ENCODE measurements around the gene SEC23B.
A peak's percentile ranks its signal among the peaks of the same experiment; 100 is the strongest.
"Not testable (repeated sequence)": the region's sequence is repeated elsewhere in the genome, so short reads cannot be mapped to it uniquely, and the experiment has no call there.

SEC23B gene

DNA sequence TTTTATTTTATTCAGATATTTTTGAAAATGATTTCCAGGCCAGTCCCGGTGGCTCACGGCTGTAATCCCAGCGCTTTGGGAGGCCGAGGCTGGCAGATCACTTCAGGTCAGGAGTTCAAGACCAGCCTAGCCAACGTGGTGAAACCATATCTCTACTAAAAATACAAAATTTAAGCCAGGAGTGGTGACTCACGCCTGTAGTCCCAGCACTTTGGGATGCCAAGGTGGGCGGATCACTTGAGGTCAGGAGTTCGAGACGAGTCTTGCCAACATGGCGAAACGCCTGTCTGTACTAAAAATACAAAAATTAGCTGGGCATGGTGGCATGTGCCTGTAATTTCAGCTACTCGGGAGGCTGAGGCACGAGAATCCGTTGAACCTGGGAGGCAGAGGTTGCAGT is 19.0 kb downstream of the SEC23B start:
- DNase-seq, result not testable (repeated sequence)

GRCh38 chr20:18527339-18527738 is 19.6 kb downstream of the SEC23B start:
- no peak for DNase-seq

DNA sequence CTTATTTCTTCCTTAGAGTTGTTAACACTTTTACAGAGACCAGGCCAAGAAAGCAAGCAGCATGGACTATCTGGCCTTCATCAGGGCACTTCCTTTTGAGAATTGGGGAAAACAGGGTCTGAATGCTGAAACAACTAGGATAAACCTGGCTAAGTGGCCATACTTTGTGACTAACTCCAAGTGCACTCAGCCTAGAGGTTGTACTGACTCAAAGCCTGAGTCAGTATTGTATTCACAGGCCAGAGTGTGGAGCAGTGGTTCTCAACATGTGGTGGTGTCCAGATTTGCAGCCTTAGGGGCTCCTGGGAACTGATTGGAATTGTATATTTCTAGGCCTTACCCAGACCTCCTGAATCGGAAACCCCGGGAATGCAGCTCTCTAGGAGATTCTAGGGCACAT is 20.1 kb downstream of the SEC23B start:
- DNase-seq, result no peak

DNA sequence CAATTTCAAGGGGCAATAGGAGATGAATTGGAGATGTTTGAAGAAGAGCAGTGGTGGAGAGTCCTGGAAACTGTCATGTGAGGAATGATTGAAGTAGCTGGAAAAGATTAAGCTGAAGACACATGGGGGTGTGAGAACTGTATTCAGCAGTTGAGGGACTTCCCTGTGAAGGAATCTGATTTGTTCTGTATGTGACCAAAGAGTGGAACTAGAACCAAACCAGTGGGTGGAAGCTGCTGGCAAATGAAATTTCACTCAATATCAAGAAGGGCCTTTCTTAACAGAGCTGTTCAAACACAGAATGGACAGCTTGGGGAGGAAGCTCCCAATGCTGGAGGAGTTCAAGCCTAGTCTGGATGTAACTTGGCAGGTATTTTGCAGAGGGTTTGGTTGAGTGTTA is 21.3 kb downstream of the SEC23B start:
- no peak for DNase-seq

DNA sequence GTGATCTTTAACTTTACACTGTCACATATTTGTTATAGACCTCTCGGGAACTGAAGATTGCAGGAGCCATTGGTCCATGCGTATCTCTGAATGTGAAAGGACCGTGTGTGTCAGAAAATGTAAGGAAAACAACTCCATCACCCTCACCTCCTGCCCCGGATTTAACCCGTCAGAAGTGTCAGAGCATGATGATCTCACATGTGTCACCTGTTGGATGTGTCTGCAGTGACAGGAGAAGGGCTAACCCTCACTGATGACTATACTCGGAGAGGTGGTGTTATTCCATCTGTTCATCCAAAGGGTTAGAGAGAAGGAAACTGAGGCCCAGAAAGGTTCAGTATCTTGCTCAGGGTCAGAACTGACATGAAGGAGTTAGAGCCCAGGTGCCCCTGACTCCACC is 24.9 kb downstream of the SEC23B start:
- DNase-seq, result no peak

DNA sequence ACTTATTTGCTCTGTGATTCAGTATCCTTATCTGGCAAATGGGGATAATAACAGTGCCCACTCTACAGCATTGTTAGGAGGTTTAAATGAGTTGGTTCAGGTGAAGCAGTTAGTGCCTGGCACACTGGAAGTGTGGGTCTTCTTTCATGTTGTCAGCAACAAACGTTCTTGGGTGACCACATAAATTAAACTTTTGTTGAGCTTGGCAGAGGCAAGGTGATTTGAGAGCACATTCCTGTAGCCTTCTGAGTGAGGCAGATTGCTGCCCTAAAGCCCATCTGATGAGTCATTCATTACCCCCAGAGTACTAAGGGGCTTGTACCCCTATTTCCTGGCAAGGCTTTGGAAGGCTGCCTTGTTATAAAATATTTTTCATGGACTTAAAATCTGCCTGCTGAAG is 25.8 kb downstream of the SEC23B start:
- DNase-seq, result no peak

GRCh38 chr20:18533978-18534644 is 26.4 kb downstream of the SEC23B start:
- no peak for DNase-seq

DNA sequence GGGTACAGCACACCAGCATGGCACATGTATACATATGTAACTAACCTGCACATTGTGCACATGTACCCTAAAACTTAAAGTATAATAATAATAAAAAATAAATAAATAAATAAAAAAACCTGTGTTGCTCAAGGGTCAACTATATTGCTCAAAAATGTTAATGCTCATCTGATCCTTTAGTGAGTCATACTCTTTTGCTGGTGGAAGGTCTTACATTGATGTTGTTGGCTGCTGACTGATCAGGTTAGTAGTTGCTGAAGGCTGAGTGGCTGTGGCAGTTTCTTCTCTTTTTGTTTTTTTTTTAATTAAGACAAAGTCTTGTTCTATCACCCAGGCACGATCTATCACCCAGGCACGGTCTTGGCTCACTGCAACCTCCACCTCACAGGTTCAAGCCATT is 29.9 kb downstream of the SEC23B start:
- no peak for DNase-seq

GRCh38 chr20:18541741-18542140 is 34.0 kb downstream of the SEC23B start:
- no peak for DNase-seq

GRCh38 chr20:18543216-18543615 is 35.5 kb downstream of the SEC23B start:
- no peak for DNase-seq

- DNase-seq, result no peak
Measured at GRCh38 chr20:18543932-18544331, 36.2 kb downstream of the SEC23B start.

DNA sequence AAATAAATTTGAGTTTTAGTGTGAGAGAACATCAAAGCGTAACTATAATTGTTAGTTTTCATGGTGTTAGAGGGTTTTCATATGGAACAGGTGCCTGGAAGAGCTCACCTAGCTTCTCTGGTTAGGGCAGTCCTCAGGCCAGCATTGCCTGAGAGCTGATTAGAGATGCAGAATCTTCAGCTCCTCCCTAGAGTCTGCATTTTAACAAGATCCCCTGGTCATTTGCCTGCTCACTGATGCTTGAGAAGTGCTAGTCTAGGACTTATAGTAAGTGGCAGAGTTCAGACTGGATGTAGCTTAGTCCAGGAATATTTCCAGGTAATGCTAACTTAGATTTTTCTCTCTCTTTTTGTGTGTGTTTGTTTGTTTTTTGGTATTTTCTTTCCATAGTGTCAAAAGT is 37.8 kb downstream of the SEC23B start:
- DNase-seq, result no peak

GRCh38 chr20:18548465-18548864 is 40.7 kb downstream of the SEC23B start:
- no peak for DNase-seq

DNA sequence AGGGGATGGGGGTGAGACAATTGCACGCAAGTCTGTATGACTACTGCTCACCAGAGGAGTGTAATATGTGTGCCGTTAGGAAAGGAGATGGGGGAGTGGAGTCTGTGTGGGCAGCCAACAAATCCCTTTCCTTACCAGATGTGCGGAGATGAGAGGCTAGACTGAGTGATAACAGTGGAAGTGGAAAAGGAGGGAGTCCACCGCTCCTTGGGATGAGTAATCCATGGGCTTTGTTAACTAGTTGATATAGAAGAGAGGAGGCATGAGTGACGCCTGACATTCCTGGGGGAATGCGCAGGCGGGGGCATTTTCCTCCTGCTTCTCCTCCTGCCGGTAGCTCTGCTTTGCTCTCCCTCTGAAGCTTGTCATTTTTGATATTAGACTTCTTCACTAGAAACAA is 46.0 kb downstream of the SEC23B start:
- DNase-seq, result no peak

GRCh38 chr20:18566892-18567738 is 59.4 kb downstream of the SEC23B start, which contains the start of gene SMIM26:
Gene SMIM26 (plus strand): TSS chr20:18567432. CDS start chr20:18567479, 47 bp downstream.
- peak; percentile 95 for DNase-seq

DNA sequence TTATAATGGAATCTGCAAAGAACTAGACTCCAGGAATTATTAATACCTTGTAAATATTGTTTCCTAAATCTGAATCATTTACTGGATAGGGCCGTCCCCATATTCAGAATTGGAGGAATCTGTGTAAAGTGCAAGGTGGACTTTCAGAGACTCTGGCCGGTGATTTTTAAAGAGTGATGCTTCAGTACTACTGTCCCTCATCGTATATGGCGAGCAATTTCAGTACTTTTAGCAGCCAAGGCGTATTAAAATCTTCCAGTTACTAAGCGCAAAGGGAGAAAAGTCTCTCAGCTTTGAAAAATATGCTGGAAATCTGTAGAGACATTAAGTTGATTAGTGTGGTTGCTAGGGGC is 60.0 kb downstream of the SEC23B start:
- DNase-seq, result no peak

GRCh38 chr20:18571009-18571408 is 63.3 kb downstream of the SEC23B start:
- no peak for DNase-seq

DNA sequence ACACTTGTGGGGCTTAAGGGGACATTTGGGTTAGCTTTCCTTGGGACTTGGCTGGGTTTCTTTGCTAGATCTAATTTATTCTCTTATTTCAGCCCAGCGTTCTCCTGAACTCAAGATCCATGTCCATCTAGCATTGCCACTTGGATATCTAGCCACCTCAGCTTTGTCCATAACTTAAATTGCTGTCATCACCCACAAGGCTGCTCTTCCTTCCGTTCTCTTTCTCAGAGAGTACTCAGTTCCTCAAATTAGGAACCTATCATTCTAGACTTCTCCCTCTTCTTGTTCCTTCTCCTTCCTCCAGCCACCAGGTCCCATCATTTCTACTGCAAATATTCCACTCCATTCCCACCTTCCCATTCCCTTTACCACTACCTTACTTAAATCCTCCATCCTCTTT is 63.8 kb downstream of the SEC23B start:
- no peak for DNase-seq

- DNase-seq, result no peak
Measured at GRCh38 chr20:18577942-18578341, 70.2 kb downstream of the SEC23B start.

DNA sequence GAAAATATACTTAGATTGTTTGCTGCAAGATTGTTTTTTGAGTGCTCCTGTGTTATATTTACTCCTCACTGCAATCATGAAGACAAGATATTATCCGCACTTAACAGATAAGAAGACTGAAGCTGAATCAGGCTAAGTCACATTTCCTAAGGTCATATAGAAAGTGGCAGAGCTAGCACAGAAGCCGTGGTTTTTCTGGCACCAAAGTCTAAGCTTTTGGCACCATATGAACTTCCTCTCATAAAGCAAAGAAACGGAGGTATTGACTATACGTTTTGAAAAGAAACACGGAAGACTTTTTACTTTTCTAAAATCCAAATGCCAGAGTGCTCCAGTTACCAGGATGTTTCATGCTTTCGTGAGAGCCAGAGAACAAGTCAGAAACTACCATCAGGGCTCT is 70.8 kb downstream of the SEC23B start:
- no peak for DNase-seq

- DNase-seq, result no peak
Measured at GRCh38 chr20:18580012-18580411, 72.3 kb downstream of the SEC23B start.

GRCh38 chr20:18585134-18585533 is 77.4 kb downstream of the SEC23B start:
- DNase-seq, result no peak

DNA sequence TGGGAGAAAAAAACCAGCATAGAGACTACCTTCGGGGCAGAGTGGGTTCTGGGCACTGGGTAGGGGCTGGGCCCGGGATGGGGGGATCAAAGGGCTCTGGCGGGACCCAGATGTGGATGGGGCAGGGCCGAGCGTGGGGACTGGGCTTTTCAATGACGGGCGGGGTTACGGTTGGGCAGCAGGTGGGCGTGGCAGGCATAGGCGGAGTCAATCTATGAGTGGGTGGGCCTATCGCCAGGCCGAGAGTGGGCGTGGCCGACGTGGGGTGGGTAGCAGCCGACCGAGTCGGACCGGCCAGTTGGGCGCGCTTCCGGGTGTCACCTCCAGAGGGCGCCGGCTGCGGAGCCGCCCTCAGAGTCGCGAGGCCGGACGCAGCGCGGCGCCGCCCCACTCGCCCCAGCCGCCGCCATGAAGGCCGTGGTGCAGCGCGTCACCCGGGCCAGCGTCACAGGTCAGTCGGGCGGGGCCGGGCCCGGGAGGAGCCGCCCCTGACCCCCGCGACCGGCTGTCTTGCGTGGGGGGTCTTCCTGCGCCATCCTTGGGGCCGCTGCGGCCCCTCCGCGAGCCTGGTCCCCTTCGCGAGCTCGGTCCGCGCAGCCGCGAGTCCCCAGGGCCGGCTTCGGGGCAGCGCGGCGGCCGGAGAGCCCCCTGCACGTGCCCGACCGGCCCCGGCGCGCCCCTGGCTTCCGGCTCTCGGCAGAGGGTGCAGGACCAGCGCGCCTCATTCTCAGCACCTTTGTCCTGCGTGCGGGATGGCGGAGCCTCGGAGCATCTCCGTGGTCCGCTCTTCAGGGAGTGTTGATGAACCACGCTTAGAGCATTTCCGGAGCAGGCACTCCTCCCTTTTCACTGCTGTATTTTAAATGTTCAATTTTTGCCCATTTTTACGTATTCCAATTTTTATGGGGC is 80.2 kb downstream of the SEC23B start, which contains the start of gene DTD1:
Gene DTD1 (plus strand): TSS at position 390 of the 909 bp plus-strand sequence. CDS start 19 bp downstream, at position 409.
- peak; percentile 89 for DNase-seq

Data from CD4-positive, alpha-beta T cell treated with Interleukin-10 for 1 hour (primary cell).